NCI-H2196 (cell line): Measurements from ENCODE around the gene RNF11.
"Not testable (repeated sequence)": the region's sequence is repeated elsewhere in the genome, so short reads cannot be mapped to it uniquely, and the experiment has no call there.

Source experiments
- DNase-seq: peaks from one replicate; lab custom pipeline; 2025; ENCODE audit not compliant: unreplicated experiment; lab: John Stamatoyannopoulos, UW

Gene RNF11

GRCh38 chr1:51227231-51227960 lies 8.7 kb upstream of the RNF11 start:
- not testable (repeated sequence) for DNase-seq

- not testable (repeated sequence) for DNase-seq
These were observed 7.6 kb upstream of the RNF11 start for GRCh38 chr1:51228471-51228870.

GRCh38 chr1:51230501-51231078 lies 5.5 kb upstream of the RNF11 start:
- no peak for DNase-seq

DNA sequence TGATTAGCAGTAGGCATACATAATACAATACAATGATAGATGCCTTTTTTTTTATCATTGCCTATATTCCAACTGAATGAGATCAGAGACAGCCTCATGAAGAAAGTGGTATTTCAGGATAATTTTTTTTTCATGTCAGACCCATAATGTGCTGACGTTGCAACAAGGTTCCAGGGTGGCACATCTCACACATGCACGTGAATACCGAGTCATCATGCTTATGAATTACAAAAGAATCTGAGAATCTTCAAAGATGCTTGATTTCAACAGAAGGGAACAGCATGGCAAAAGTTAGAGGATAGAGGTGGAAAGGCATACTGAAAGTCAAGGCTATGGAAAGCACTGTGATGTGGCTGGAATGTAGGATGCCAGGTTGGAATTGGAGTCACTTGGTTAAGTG lies 5.0 kb upstream of the RNF11 start:
- DNase-seq: no peak

GRCh38 chr1:51231896-51232295 lies 4.2 kb upstream of the RNF11 start:
- no peak for DNase-seq

DNA sequence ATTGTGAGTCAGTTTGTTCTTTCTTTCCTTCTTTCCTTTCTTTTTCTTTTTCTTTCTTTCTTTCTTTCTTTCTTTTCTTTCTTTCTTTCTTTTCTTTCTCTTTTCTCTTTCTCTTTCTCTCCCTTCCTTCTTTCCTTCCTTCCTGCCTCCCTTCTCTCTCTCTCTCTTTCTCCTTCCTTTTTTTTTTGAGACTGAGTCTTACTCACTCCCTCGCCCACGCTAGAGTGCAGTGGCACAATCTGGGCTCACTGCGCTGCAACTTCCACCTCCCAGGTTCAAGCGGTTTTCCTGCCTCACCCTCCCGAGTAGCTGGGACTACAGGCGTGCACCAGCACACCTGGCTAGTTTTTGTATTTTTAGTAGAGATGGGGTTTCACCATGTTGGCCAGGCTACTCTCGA lies 1.8 kb upstream of the RNF11 start:
- not testable (repeated sequence) for DNase-seq

GRCh38 chr1:51234721-51235425 lies 1.2 kb upstream of the RNF11 start:
- DNase-seq: peak; percentile 84

GRCh38 chr1:51236531-51237350 lies 668 bp downstream of the RNF11 start:
- DNase-seq: peak; percentile 15

GRCh38 chr1:51237351-51238033 lies 1.4 kb downstream of the RNF11 start:
- DNase-seq: no peak

- DNase-seq: no peak
These were observed 1.9 kb downstream of the RNF11 start for GRCh38 chr1:51238034-51238403.

DNA sequence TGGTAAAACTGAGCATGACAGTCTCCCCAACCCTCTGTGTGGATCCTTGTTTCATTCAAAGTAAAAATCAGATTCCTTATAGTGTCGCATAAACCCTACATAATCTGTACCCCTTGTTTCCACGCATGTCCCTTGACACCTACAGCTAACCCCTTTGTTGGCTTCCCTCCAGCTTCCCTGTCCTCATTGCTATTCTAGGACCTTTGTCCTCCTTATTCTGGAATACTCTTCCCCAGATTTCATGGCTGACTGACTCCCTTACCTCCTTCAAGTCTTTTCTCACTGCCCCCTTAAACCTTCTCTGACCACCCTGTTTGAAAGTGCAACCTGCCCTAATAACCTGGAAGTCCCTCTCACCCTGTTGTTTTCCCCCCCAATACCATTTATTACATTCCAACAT lies 4.0 kb downstream of the RNF11 start:
- peak; percentile 10 for DNase-seq

- DNase-seq: no peak
These were observed 5.0 kb downstream of the RNF11 start for GRCh38 chr1:51241119-51241518.

DNA sequence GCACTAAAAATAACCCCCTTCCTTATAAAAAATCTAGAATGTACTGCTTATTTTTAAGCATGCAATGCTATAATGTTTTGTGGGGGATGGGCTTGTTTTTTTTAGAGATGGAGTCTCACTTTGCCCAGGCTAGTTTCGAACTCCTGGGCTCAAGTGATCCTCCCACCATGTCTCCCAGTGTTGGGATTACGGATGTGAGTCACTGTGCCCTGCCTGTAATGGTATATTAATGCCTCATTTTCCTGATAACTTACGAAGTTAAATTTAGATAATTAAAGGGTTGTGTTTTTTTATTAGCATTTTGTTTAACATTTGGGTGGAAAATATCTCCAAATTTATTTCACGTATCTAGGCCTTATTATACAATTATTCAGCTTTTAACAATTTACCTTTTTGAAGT lies 6.5 kb downstream of the RNF11 start:
- no peak for DNase-seq

- DNase-seq: no peak
These were observed 10.9 kb downstream of the RNF11 start for GRCh38 chr1:51247022-51247421.

DNA sequence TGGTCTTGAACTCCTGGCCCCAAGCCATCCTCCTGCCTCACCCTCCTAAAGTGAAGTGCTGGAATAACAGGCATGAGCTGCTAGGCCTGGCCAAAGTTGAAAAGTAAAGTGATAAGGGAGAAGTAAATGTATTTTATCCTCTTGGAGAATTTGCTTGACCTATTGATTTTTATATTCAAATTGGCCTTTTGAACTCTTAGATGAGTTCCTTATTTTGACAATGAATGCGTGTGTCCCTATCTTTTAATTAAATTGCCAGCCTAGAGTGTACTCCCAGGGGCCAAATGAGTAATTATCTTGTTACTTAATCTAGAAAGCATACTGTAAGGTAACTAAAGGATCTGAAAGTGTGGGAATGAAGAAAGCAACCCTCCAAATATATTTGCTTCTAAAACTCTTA lies 11.4 kb downstream of the RNF11 start:
- no peak for DNase-seq

GRCh38 chr1:51249445-51249844 lies 13.4 kb downstream of the RNF11 start:
- no peak for DNase-seq

DNA sequence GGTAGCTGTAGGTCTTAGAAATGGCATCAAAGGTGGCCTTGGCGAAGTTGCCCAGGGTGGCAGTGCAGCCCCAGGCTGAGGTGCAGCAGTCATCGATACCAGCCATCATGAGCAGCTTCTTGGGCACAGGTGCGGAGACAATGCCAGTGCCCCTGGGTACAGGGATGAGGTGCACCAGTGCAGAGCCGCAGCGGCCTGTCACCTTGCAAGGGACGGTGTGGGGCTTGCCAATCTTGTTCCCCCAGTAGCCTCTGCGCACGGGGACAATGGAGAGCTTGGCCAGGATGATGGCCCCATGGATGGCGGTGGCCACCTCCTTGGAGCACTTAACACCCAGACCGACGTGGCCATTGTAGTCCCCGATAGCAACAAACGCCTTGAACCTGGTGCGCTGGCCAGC lies 14.7 kb downstream of the RNF11 start:
- DNase-seq: not testable (repeated sequence)

GRCh38 chr1:51251165-51251564 lies 15.1 kb downstream of the RNF11 start:
- not testable (repeated sequence) for DNase-seq

DNA sequence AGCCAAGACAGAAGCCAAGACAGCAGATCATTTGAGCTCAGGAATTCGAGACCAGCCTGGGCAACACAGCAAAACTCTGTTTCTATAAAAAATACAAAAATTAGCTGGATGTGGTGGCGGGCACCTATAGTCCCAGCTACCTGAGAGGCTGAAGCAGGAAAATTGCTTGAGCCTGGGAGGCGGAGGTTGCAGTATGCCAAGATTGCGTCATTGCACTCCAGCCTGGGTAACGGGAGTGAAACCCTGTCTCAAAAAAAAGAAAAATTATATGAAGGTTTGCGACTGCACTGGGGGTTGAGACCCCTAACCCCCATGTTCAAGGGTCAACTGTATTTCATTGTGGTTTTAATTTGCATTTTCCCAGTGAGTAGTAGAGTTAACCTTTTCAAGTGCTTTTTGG lies 16.3 kb downstream of the RNF11 start:
- DNase-seq: no peak

- DNase-seq: no peak
These were observed 17.6 kb downstream of the RNF11 start for GRCh38 chr1:51253691-51254090.

DNA sequence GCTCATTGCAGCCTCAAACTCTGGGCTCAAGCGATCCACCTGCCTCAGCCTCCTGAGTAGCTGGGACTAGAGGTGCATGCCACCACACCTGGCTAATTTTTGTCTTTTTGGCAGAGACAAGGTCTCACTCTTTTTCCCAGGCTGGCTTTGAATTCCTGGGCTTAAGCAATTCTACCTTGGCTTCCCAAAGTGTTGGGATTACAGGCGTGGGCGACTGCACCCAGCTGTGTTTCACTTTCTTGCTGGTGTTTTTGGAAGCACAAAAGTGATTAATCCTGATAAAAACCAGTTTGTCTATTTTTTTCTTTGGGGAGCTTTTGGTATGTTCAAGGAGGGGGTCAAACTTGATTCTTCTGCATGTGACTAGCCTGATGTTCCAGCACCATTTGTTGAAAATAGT lies 19.3 kb downstream of the RNF11 start:
- no peak for DNase-seq
